IMR-90 (cell line): ENCODE results near the gene CHML.

Source experiments
- BHLHE40 ChIP-seq: fragments of 150-350 bp; IDR thresholded peaks from 2 replicates; pipeline ENCODE4 v1.6.1; 2016; ENCODE audit warnings: mild to moderate bottlenecking, low read depth, low read length
- CEBPB ChIP-seq: IDR thresholded peaks from 2 replicates; pipeline ENCODE4 v1.6.1; 2012; ENCODE audit warnings: low read depth, low read length, improper control_type of control experiment
- CHD1 ChIP-seq: IDR thresholded peaks from 2 replicates; pipeline ENCODE4 v1.6.1; 2012; ENCODE audit warnings: low read depth, low read length, improper control_type of control experiment
- CTCF ChIP-seq: conservative IDR thresholded peaks from 2 replicates; pipeline ENCODE4 v1.5.1; 2012; ENCODE audit warnings: mild to moderate bottlenecking, low read depth, low read length, improper control_type of control experiment
- ELK1 ChIP-seq: fragments of 150-350 bp; IDR thresholded peaks from 2 replicates; pipeline ENCODE4 v1.6.1; 2016; ENCODE audit warnings: low read depth, mild to moderate bottlenecking, low read length, moderate library complexity, borderline replicate concordance
- NFE2L2 ChIP-seq: fragments of 150-350 bp; IDR thresholded peaks from 2 replicates; pipeline ENCODE4 v1.6.1; 2016; ENCODE audit warnings: low read depth, mild to moderate bottlenecking, low read length
- POLR2A ChIP-seq: IDR thresholded peaks from 2 replicates; pipeline ENCODE4 v1.6.1; 2012; ENCODE audit warnings: mild to moderate bottlenecking, low read depth, low read length
- RAD21 ChIP-seq: IDR thresholded peaks from 2 replicates; pipeline ENCODE4 v1.6.1; 2012; ENCODE audit warnings: low read length, improper control_type of control experiment
- RCOR1 ChIP-seq: IDR thresholded peaks from 2 replicates; pipeline ENCODE4 v1.6.1; 2012; ENCODE audit warnings: mild to moderate bottlenecking, low read length, improper control_type of control experiment; ENCODE audit not compliant: insufficient replicate concordance
- RFX5 ChIP-seq: IDR thresholded peaks from 2 replicates; pipeline ENCODE4 v1.8.0; 2012; ENCODE audit warnings: low read depth, mild to moderate bottlenecking, low read length, moderate library complexity
- SMC3 ChIP-seq: fragments of 150-350 bp; IDR thresholded peaks from 2 replicates; pipeline ENCODE4 v1.6.1; 2016; ENCODE audit warnings: low read depth, mild to moderate bottlenecking, antibody characterized with exemption, low read length, moderate library complexity
- USF2 ChIP-seq: fragments of 150-350 bp; IDR thresholded peaks from 2 replicates; pipeline ENCODE4 v1.6.1; 2017; ENCODE audit warnings: mild to moderate bottlenecking, antibody characterized with exemption, low read length, low read depth

GRCh38 chr1:241648159-241648558, 8.0 kb upstream of the CHML start:
- no peak for TF ChIP-seq RAD21
- TF ChIP-seq CEBPB: no peak
- TF ChIP-seq POLR2A: no peak
- no peak for TF ChIP-seq USF2
- TF ChIP-seq CTCF: no peak
- TF ChIP-seq SMC3: no peak
- TF ChIP-seq ELK1: no peak
- no peak for TF ChIP-seq NFE2L2
- no peak for TF ChIP-seq BHLHE40
- TF ChIP-seq RCOR1: no peak
- TF ChIP-seq CHD1: no peak
- no peak for TF ChIP-seq RFX5
